Prostate gland (tissue), 2 donors: ENCODE results near the gene POLR1A. TPM values are rescaled to one million over a fixed set of nuclear protein-coding genes. Genes with fewer than 3 reads are reported as not detected.

Experiments used
- DNase-seq: peaks from one replicate; pipeline ENCODE4 v3.0.0-alpha.2; 2019; ENCODE audit warnings: low spot score
- H3K27ac ChIP-seq, 2 donors: fragments of 200-600 bp; sonication (generic); 2 replicates each; pipeline ENCODE4 v1.5.1; 2017 to 2019
- H3K27me3 ChIP-seq: fragments of 200-600 bp; sonication (generic); replicated peaks from 2 replicates; pipeline ENCODE4 v1.5.1; 2019; ENCODE audit not compliant: insufficient read depth
- H3K36me3 ChIP-seq, 2 donors: fragments of 200-600 bp; sonication (generic); 1 replicate in 1 of 2; 2 replicates in 1 of 2; pipeline versions ENCODE4 v1.5.1 to v1.8.1; 2017 to 2019
- H3K4me1 ChIP-seq: fragments of 200-600 bp; sonication (generic); replicated peaks from 2 replicates; pipeline ENCODE4 v1.5.1; 2019
- H3K4me3 ChIP-seq, 2 donors: fragments of 200-600 bp; sonication (generic); 2 replicates each; pipeline ENCODE4 v1.5.1; 2017 to 2019
- H3K9me3 ChIP-seq: fragments of 200-600 bp; sonication (generic); 2 replicates; pipeline ENCODE4 v1.5.1; 2017
- POLR2A ChIP-seq: fragments of 450-650 bp; IDR thresholded peaks from one replicate; pipeline ENCODE4 v1.6.1; 2016; ENCODE audit warnings: antibody characterized with exemption, mild to moderate bottlenecking
- POLR2AphosphoS5 ChIP-seq: sonication (generic); formaldehyde crosslinking; IDR thresholded peaks from one replicate; pipeline ENCODE4 v1.6.1; 2017; ENCODE audit warnings: antibody characterized with exemption
- WGBS: methylation state at CpG from one replicate; pipeline ENCODE4 v1.1.5; 2018; 5-methylcytosine and 5-hydroxymethylcytosine counted together
- intact Hi-C: fragments of 100-400 bp; cut with DNase I; formaldehyde crosslinking; loops from one replicate; pipeline ENCODE4 v1.14.2; 2022
- total RNA-seq, 2 donors: library from RNA; depleted of rRNA; stranded (reverse); fragments of >200 nt; gene quantifications; one replicate each; pipeline ENCODE4 v1.1.0, GENCODE V29; 2016
- TF ChIP-seq, protein P1 (sequence below), 4 experiments: fragments of 200-600 bp in 2 of 4; fragments of 450-650 bp in 2 of 4; sonication (generic) in 2 of 4; IDR thresholded peaks; 1 replicate in 3 of 4; 2 replicates in 1 of 4; pipeline ENCODE4 v1.5.1; 2016 to 2019; ENCODE audit warnings: antibody characterized with exemption in 4 of 4, mild to moderate bottlenecking in 2 of 4, moderate library complexity in 2 of 4

Gene POLR1A
- total RNA-seq, 2 donors from 2014 or later = 13.0 to 27.4 TPM

DNA sequence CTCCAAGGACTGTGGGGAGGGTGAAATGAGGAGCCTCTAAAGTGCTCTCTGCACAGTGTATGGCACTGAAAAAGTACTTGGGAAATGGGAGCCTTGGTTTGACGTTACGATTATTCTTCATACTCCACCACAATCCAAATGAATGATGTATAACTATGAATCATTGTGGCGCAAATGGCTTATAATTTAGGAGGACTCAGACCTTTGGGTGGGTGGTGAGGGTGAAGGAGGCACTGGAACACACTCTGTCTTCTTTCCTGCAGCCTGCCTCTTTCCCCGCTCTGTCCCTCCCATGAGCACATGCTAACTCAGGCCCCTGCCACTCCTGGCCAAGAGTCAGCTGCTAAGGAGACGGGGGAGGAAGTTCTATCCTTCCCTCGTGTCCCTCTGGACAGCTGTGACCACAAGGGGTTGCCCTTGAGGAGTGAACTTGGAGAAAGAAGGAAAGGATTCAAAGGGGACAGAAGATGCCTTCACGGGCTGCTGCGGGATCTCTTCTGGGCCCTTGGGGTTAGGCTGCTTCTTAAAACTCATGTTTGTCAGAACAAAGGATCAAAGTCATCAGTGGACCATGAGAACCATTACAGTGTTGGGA, 36.5 kb downstream of the POLR1A start:
- TF ChIP-seq, protein P1, sequence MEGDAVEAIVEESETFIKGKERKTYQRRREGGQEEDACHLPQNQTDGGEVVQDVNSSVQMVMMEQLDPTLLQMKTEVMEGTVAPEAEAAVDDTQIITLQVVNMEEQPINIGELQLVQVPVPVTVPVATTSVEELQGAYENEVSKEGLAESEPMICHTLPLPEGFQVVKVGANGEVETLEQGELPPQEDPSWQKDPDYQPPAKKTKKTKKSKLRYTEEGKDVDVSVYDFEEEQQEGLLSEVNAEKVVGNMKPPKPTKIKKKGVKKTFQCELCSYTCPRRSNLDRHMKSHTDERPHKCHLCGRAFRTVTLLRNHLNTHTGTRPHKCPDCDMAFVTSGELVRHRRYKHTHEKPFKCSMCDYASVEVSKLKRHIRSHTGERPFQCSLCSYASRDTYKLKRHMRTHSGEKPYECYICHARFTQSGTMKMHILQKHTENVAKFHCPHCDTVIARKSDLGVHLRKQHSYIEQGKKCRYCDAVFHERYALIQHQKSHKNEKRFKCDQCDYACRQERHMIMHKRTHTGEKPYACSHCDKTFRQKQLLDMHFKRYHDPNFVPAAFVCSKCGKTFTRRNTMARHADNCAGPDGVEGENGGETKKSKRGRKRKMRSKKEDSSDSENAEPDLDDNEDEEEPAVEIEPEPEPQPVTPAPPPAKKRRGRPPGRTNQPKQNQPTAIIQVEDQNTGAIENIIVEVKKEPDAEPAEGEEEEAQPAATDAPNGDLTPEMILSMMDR (IDR thresholded peaks at IDR 0.05) = no peak
- TF ChIP-seq POLR2AphosphoS5 = no peak
- TF ChIP-seq POLR2A = no peak
- intact Hi-C loops = no loop called here

GRCh38 chr2:86068648-86069047, 37.0 kb downstream of the POLR1A start:
- Histone ChIP-seq H3K36me3 (peaks cover 0 to 14% of the 10 kb centered on the region in 2 donors), H3K27me3 (no peaks in the 10 kb centered on the region), H3K27ac (no peak overlapping the region), H3K9me3 (no peaks in the 10 kb centered on the region), H3K4me1 (peaks cover 7% of the 10 kb centered on the region), H3K4me3 (no peak overlapping the region)
- no peak for DNase-seq
- WGBS = 92% methylated on average over 5 of the region's 5 CpGs
- intact Hi-C loops = no loop called here
- TF ChIP-seq, protein P1 (IDR thresholded peaks at IDR 0.05) = no peak
- TF ChIP-seq POLR2AphosphoS5 (no peak), POLR2A (no peak)

More for the DNA sequence above, 36.5 kb downstream of the POLR1A start:
- peaks cover 0 to 19% of the 10 kb centered on the region in 2 donors for H3K36me3 ChIP-seq
- H3K27me3 ChIP-seq = no peaks in the 10 kb centered on the region
- peaks cover 7% of the 10 kb centered on the region for H3K4me1 ChIP-seq
- H3K9me3 ChIP-seq = no peaks in the 10 kb centered on the region
- no peak overlapping the region for H3K27ac ChIP-seq
- H3K4me3 ChIP-seq = no peak overlapping the region
- 71% methylated on average over 8 of the region's 8 CpGs for WGBS
- no peak for DNase-seq

- WGBS = 41% methylated on average over 6 of the region's 7 CpGs
- Histone ChIP-seq H3K36me3 (peaks cover 0 to 13% of the 10 kb centered on the region in 2 donors), H3K4me3 (no peak overlapping the region), H3K9me3 (no peaks in the 10 kb centered on the region), H3K27ac (no peak overlapping the region), H3K4me1 (peaks cover 7% of the 10 kb centered on the region), H3K27me3 (no peaks in the 10 kb centered on the region)
- TF ChIP-seq, protein P1 (IDR thresholded peaks at IDR 0.05) = no peak
- TF ChIP-seq POLR2AphosphoS5 = no peak
- TF ChIP-seq POLR2A = no peak
- DNase-seq = no peak
- intact Hi-C loops = no loop called here
Observed at GRCh38 chr2:86068136-86068588, 37.5 kb downstream of the POLR1A start.

- Histone ChIP-seq H3K4me3 (no peak overlapping the region), H3K9me3 (no peaks in the 10 kb centered on the region), H3K36me3 (peaks cover 0 to 13% of the 10 kb centered on the region in 2 donors), H3K27me3 (no peaks in the 10 kb centered on the region), H3K27ac (no peak overlapping the region), H3K4me1 (peaks cover 3% of the 10 kb centered on the region)
- intact Hi-C loops = no loop called here
- TF ChIP-seq, protein P1 (IDR thresholded peaks at IDR 0.05) = no peak
- TF ChIP-seq POLR2A (no peak), POLR2AphosphoS5 (no peak)
- DNase-seq = no peak
Observed at GRCh38 chr2:86066915-86067314, 38.8 kb downstream of the POLR1A start.

GRCh38 chr2:86066007-86066578, 39.6 kb downstream of the POLR1A start:
- intact Hi-C loops = no loop called here

More at GRCh38 chr2:86066007-86066578, 39.6 kb downstream of the POLR1A start:
- DNase-seq = no peak
- WGBS = 79% methylated on average over 7 of the region's 7 CpGs
- no peaks in the 10 kb centered on the region for H3K4me1 ChIP-seq
- no peaks in the 10 kb centered on the region for H3K9me3 ChIP-seq
- peaks cover 0 to 13% of the 10 kb centered on the region in 2 donors for H3K36me3 ChIP-seq
- H3K4me3 ChIP-seq = no peak overlapping the region
- H3K27me3 ChIP-seq = no peaks in the 10 kb centered on the region
- H3K27ac ChIP-seq = no peak overlapping the region
- TF ChIP-seq, protein P1 (IDR thresholded peaks at IDR 0.05) = no peak
- TF ChIP-seq POLR2AphosphoS5 (no peak), POLR2A (no peak)
